HepG2 (cell line): ENCODE data around the gene ZFR2. TPM values are rescaled to one million over a fixed set of nuclear protein-coding genes. Genes with fewer than 3 reads are reported as not detected.
A peak's percentile ranks its signal among the peaks of the same experiment; 100 is the strongest.

Source experiments
- ATAC-seq: fragments of 200-7000 bp; cut with Tn5 transposase; 3 replicates; pipeline ENCODE4 v1.9.1; 2020; ENCODE audit warnings: mild to moderate bottlenecking, moderate library complexity
- BruUV-seq: library from RNA; stranded (reverse); fragments of 400-500 nt; replicated peaks from 2 replicates; lab custom pipeline; 2021; lab: Mats Ljungman, UMichigan
- CTCF ChIA-PET: fragments of 300-600 bp; formaldehyde crosslinking; extraction: SDS; loops from one replicate; lab custom pipeline; 2021; ENCODE audit warnings: low total read pairs, inconsistent platforms, low intra/inter-chr PET ratio; lab: Yijun Ruan, JAX
- POLR2A ChIA-PET: fragments of 350-600 bp; sonication (Branson Sonifier 250); formaldehyde crosslinking; loops from one replicate; lab custom pipeline; 2020; ENCODE audit warnings: antibody characterized with exemption, inconsistent platforms; lab: Yijun Ruan, JAX
- DNase-seq: peaks from one replicate; pipeline ENCODE4 v3.0.0-alpha.2; 2015; ENCODE audit warnings: low spot score
- FAIRE-seq: peaks from 3 replicates; lab custom pipeline; 2011; peaks lifted over from hg19 to GRCh38; lab: Jason Lieb, UNC
- H2AFZ ChIP-seq: one replicate; pipeline ENCODE4 v1.6.1; 2011; ENCODE audit warnings: low read length, inconsistent platforms
- H3K27ac ChIP-seq: fragments of 300-600 bp; 3 replicates; pipeline ENCODE4 v1.8.0; 2011; ENCODE audit warnings: mixed run types, mild to moderate bottlenecking, mixed read lengths, low read length, inconsistent platforms; ENCODE audit not compliant: insufficient read depth; ENCODE audit errors: extremely low read length
- H3K27me3 ChIP-seq, 2 experiments: fragments of 200-600 bp in 1 of 2; 2 replicates in 1 of 2; 3 replicates in 1 of 2; pipeline versions ENCODE4 v1.6.0 to v1.8.0; 2011; ENCODE audit warnings: low read length in 2 of 2, mild to moderate bottlenecking in 2 of 2, moderate library complexity in 2 of 2, inconsistent platforms in 1 of 2; ENCODE audit not compliant: insufficient read depth in 2 of 2, control insufficient read depth in 1 of 2
- H3K36me3 ChIP-seq, 2 experiments: fragments of 200-600 bp in 1 of 2; replicated peaks in 1 of 2; 2 replicates in 1 of 2; 3 replicates in 1 of 2; pipeline versions ENCODE4 v1.5.1 to v1.8.0; 2011; ENCODE audit warnings: low read length in 2 of 2, inconsistent platforms in 1 of 2; ENCODE audit not compliant: insufficient read depth in 2 of 2, control insufficient read depth in 1 of 2
- H3K4me1 ChIP-seq: 2 replicates; pipeline ENCODE4 v1.5.1; 2012; ENCODE audit warnings: low read length, inconsistent platforms; ENCODE audit not compliant: insufficient read depth
- H3K4me2 ChIP-seq: 2 replicates; pipeline ENCODE4 v1.6.0; 2011; ENCODE audit warnings: low read depth, low read length, inconsistent platforms
- H3K4me3 ChIP-seq, 3 experiments: fragments of 200-600 bp in 1 of 3; sonication (generic), shearing (Covaris generic) in 1 of 3; replicated peaks in 1 of 3; 2 replicates each; pipeline ENCODE4 v1.5.1; 2011 to 2016; ENCODE audit warnings: low read length in 3 of 3, inconsistent platforms in 2 of 3, low read depth in 2 of 3, mild to moderate bottlenecking in 2 of 3, control low read depth in 1 of 3, mixed read lengths in 1 of 3; ENCODE audit not compliant: insufficient read depth in 1 of 3
- H3K79me2 ChIP-seq: one replicate; pipeline ENCODE4 v1.6.1; 2011; ENCODE audit warnings: low read length, inconsistent platforms; ENCODE audit not compliant: insufficient read depth
- H3K9ac ChIP-seq: 2 replicates; pipeline ENCODE4 v1.6.0; 2011; ENCODE audit warnings: mild to moderate bottlenecking, low read depth, low read length, inconsistent platforms; ENCODE audit not compliant: insufficient read depth
- H3K9me3 ChIP-seq: 2 replicates; pipeline ENCODE4 v1.5.1; 2012; ENCODE audit warnings: mild to moderate bottlenecking, low read length
- H4K20me1 ChIP-seq: 2 replicates; pipeline ENCODE4 v1.6.0; 2011; ENCODE audit warnings: inconsistent platforms, mild to moderate bottlenecking, low read length, moderate library complexity; ENCODE audit not compliant: insufficient read depth
- CREB1 ChIP-seq, 2 experiments: fragments of 450-650 bp in 1 of 2; IDR thresholded peaks; 2 replicates each; pipeline ENCODE4 v1.6.1; 2016 to 2017; ENCODE audit warnings: control low read depth in 1 of 2, mild to moderate bottlenecking in 1 of 2, missing compliant biosample characterization in 1 of 2, missing genetic modification characterization in 1 of 2
- TBX2 ChIP-seq: sonication (generic); formaldehyde crosslinking; IDR thresholded peaks from 2 replicates; pipeline ENCODE4 v1.5.0; 2020; ENCODE audit warnings: missing genetic modification reagents, mild to moderate bottlenecking, borderline replicate concordance
- ZNF709 ChIP-seq: sonication (generic); formaldehyde crosslinking; IDR thresholded peaks from 2 replicates; pipeline ENCODE4 v1.5.0; 2020; ENCODE audit warnings: mild to moderate bottlenecking, missing genetic modification reagents
- WGBS: methylation state at CpG from one replicate; pipeline ENCODE4 v1.1.6; 2017; ENCODE audit warnings: low lambda C conversion rate; 5-methylcytosine and 5-hydroxymethylcytosine counted together
- in situ Hi-C: cut with HindIII; loops from 2 replicates; pipeline ENCODE4 v1.10.0; 2017; ENCODE audit warnings: low pct_unique_long_range_greater_than_20kb; ENCODE audit not compliant: extremely low pct_ligation_motif_present
- intact Hi-C: fragments of 100-400 bp; cut with micrococcal nuclease; formaldehyde crosslinking; loops from one replicate; pipeline ENCODE4 v1.10.0; 2022; ENCODE audit not compliant: unreplicated experiment
- polyA plus RNA-seq, 8 experiments: library from polyadenylated mRNA; depleted of rRNA in 3 of 8; stranded (reverse) in 7 of 8; unstranded in 1 of 8; fragments of >200 nt; fragmentation: Illumina TruSeq in 4 of 8; extraction: Trizol in 4 of 8; gene quantifications; 2 replicates each; pipeline versions ENCODE4 v1.2.1 to v1.2.3, GENCODE V29; 2011 to 2016; ENCODE audit warnings: low read depth in 4 of 8, missing spikeins in 1 of 8, mixed read lengths in 1 of 8; ENCODE audit not compliant: insufficient read depth in 1 of 8
- total RNA-seq, 5 experiments: library from RNA; depleted of rRNA; stranded (reverse); fragments of >200 nt; fragmentation: Illumina TruSeq; extraction: Trizol; gene quantifications; 2 replicates each; pipeline ENCODE4 v1.2.3, GENCODE V29; 2016; ENCODE audit warnings: low read depth in 1 of 5

Gene ZFR2
- total and polyA plus RNA-seq, 2 of the 13 experiments (the other 11 are each of a cell fraction or from before 2014, with no cell fraction given): 0.37 to 0.69 TPM

DNA sequence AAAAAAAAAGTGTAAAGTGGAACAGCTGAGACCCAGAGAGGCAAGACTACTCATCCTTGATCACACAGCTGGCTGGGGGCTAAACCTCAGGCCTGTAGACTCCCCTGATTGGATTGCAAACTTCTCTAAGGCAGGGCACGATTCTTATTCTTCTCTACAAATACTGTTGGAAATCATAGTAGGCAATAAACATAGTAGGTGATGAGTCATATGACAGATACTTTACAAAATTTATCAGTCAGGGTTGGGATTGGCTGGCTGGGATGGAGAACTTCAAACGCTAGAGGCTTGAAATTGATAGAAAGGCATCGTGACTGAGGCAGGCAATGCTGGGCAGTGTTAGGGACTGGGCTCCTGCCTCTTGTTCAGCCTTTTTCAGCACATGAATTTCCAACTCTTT lies 76.7 kb downstream of the ZFR2 start:
- ATAC-seq (no peak), DNase-seq (no peak), FAIRE-seq (no peak)
- no peak overlapping the region for H2AFZ ChIP-seq
- no peaks in the 10 kb centered on the region for H3K36me3 ChIP-seq
- no peaks in the 10 kb centered on the region for H3K9me3 ChIP-seq
- H3K27ac ChIP-seq: no peak overlapping the region
- no peaks in the 10 kb centered on the region for H3K4me1 ChIP-seq
- H3K9ac ChIP-seq: no peak overlapping the region
- no peaks in the 10 kb centered on the region for H3K79me2 ChIP-seq
- peaks cover 4 to 9% of the 10 kb centered on the region in 2 experiments; a peak in 3 of 5 replicates for H3K27me3 ChIP-seq
- 24% methylated on average over 3 of the region's 3 CpGs for WGBS
- no peak overlapping the region for H3K4me3 ChIP-seq
- intact Hi-C loops: no loop called here
- in situ Hi-C loops: no loop called here
- BruUV-seq: no TSS peak
- no peaks in the 10 kb centered on the region for H4K20me1 ChIP-seq
- TF ChIP-seq CREB1 (IDR thresholded peaks at IDR 0.05) (peak; percentile 62; the same call in 1 of the 2 replicates), CREB1 (CRISPR knock-in tag; IDR thresholded peaks at IDR 0.05) (no peak), ZNF709 (CRISPR knock-in tag) (no peak)
- ChIA-PET POLR2A (no interaction called here), CTCF (no interaction called here)
- no peak overlapping the region for H3K4me2 ChIP-seq

DNA sequence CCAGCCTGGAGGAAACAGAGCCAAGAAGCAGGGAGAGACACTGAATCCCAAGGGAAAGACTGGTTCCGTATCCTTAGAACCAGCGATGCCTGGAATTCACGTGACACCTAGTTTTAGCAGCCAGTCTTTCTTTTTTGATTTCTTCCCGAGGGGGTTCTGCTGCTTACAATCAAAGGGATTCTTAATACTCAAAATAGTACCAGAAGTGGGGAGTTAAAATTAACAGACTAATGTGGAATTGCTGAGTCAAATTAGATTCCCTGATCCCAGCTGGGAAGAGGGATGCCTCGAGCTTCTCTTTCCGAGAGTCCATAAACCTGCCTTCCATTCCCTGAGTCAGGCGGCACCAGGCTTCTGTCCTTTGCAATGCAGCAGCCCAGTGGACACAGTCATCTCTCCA lies 77.9 kb downstream of the ZFR2 start:
- Histone ChIP-seq H3K79me2 (no peaks in the 10 kb centered on the region), H3K9ac (no peak overlapping the region), H3K27me3 (peaks cover 4 to 14% of the 10 kb centered on the region in 2 experiments; a peak in 4 of 5 replicates), H2AFZ (no peak overlapping the region), H4K20me1 (no peaks in the 10 kb centered on the region), H3K4me3 (no peak overlapping the region), H3K27ac (no peak overlapping the region), H3K4me2 (no peak overlapping the region), H3K4me1 (no peaks in the 10 kb centered on the region), H3K9me3 (no peaks in the 10 kb centered on the region), H3K36me3 (no peaks in the 10 kb centered on the region)
- POLR2A ChIA-PET: no interaction called here
- no peak for TF ChIP-seq TBX2 (CRISPR knock-in tag)
- WGBS: 38% methylated on average over 7 of the region's 7 CpGs
- ATAC-seq (no peak), DNase-seq (no peak), FAIRE-seq (no peak)
- no TSS peak for BruUV-seq
- in situ Hi-C loops (no loop called here), intact Hi-C loops (no loop called here)
- CTCF ChIA-PET: no interaction called here
